GM19035 (cell line): ENCODE data around the gene DDX18.

ENCODE experiments used
- ATAC-seq: cut with Tn5 transposase; IDR thresholded peaks from one replicate; pipeline ENCODE4 v1.9.1; 2021; ENCODE audit not compliant: unreplicated experiment

Gene DDX18

GRCh38 chr2:117833911-117834310 is 19.4 kb downstream of the DDX18 start:
- ATAC-seq = no peak

- no peak for ATAC-seq
Measured at GRCh38 chr2:117834992-117835391, 20.5 kb downstream of the DDX18 start.

- no peak for ATAC-seq
Measured at GRCh38 chr2:117835990-117836760, 21.7 kb downstream of the DDX18 start.

GRCh38 chr2:117845304-117845703 is 30.8 kb downstream of the DDX18 start:
- ATAC-seq = no peak

GRCh38 chr2:117850015-117850414 is 35.5 kb downstream of the DDX18 start:
- ATAC-seq = no peak

- ATAC-seq = no peak
Measured at GRCh38 chr2:117850461-117850860, 36.0 kb downstream of the DDX18 start.

GRCh38 chr2:117851969-117852368 is 37.5 kb downstream of the DDX18 start:
- no peak for ATAC-seq

- no peak for ATAC-seq
Measured at GRCh38 chr2:117853316-117853715, 38.8 kb downstream of the DDX18 start.

GRCh38 chr2:117853873-117854272 is 39.4 kb downstream of the DDX18 start:
- ATAC-seq = no peak

GRCh38 chr2:117854610-117855009 is 40.1 kb downstream of the DDX18 start:
- no peak for ATAC-seq

- ATAC-seq = no peak
Measured at GRCh38 chr2:117855886-117856285, 41.4 kb downstream of the DDX18 start.

- ATAC-seq = no peak
Measured at GRCh38 chr2:117856415-117857210, 42.1 kb downstream of the DDX18 start.

GRCh38 chr2:117858336-117858735 is 43.8 kb downstream of the DDX18 start:
- ATAC-seq = no peak

- no peak for ATAC-seq
Measured at GRCh38 chr2:117858892-117859531, 44.5 kb downstream of the DDX18 start.

GRCh38 chr2:117859532-117859911 is 45.0 kb downstream of the DDX18 start:
- no peak for ATAC-seq

- ATAC-seq = no peak
Measured at GRCh38 chr2:117859924-117860647, 45.6 kb downstream of the DDX18 start.

- no peak for ATAC-seq
Measured at GRCh38 chr2:117862459-117862858, 48.0 kb downstream of the DDX18 start.

GRCh38 chr2:117875786-117876185 is 61.3 kb downstream of the DDX18 start:
- no peak for ATAC-seq

GRCh38 chr2:117879003-117879402 is 64.5 kb downstream of the DDX18 start:
- no peak for ATAC-seq
